GM18505 (cell line): ENCODE measurements around the gene ELP5.
A peak's percentile ranks its signal among the peaks of the same experiment; 100 is the strongest.

Source experiments
- ATAC-seq: cut with Tn5 transposase; IDR thresholded peaks from one replicate; pipeline ENCODE4 v1.9.1; 2021; ENCODE audit not compliant: unreplicated experiment
- POLR2A ChIP-seq: IDR thresholded peaks from 4 replicates; pipeline ENCODE4 v1.6.1; 2011; ENCODE audit warnings: borderline replicate concordance; ENCODE audit not compliant: insufficient read depth, insufficient read length; ENCODE audit errors: extremely low read depth

Gene ELP5, protein sequence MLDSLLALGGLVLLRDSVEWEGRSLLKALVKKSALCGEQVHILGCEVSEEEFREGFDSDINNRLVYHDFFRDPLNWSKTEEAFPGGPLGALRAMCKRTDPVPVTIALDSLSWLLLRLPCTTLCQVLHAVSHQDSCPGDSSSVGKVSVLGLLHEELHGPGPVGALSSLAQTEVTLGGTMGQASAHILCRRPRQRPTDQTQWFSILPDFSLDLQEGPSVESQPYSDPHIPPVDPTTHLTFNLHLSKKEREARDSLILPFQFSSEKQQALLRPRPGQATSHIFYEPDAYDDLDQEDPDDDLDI

DNA sequence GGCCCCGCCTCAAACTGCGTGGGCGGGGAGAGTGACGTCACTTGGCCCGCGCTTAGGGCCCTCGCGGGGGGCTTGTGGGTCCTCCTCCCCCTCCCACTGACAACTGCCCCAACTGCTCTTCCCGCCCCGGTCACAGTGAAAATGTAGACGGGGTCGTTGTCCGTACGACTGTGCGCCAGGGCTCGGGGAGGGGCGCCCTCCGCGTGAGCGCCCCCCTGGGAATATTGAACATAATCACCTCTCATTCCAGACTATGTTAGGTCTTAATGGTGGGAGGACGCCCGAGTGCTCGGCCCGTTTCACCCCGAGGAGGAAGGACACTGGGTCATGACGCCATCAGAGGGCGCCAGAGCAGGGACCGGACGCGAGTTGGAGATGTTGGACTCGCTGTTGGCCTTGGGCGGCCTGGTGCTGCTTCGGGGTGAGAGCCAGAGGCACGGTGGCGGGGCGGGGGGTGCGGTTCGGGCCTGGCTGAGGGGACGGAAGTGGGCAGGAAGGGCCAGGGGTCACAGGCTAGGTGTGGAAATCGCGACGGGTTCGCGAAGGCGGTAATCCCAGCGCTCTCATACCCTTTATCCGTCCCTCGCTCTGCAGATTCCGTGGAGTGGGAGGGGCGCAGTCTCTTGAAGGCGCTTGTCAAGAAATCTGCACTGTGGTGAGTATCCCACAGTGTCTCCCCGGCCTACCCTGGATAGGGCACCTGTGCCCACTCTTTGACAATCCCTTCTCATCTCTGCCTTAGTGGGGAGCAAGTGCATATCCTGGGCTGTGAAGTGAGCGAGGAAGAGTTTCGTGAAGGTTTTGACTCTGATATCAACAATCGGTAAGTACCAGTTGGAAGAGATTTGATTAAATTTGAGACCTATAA is at the start of gene ELP5:
TSS of gene ELP5 (plus strand) at position 40 of the 868 bp plus-strand sequence. CDS start at position 376, 336 bp downstream.
- TF ChIP-seq POLR2A, result peak; percentile 90
- peak; percentile 44 for ATAC-seq

DNA sequence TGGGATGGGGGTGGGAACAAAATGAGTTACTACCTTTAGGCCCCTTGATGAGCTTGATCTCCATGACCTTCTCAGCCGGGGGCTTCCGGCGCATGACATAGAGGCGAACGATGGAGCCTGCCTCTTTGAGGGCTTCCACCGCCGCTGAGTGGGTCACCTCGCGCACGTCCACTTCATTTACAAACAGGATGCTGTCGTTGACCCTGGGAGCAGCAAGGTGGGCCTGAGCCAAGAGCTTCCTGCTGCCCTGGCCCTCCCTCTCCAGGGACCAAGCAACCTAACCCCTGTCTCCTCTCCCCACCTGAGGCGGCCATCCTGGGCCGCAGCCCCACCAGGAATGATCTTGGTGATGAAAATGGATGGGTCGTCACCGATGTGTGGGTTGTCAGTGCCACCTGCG is 48.6 kb upstream of the ELP5 start:
- no peak for TF ChIP-seq POLR2A
- no peak for ATAC-seq

DNA sequence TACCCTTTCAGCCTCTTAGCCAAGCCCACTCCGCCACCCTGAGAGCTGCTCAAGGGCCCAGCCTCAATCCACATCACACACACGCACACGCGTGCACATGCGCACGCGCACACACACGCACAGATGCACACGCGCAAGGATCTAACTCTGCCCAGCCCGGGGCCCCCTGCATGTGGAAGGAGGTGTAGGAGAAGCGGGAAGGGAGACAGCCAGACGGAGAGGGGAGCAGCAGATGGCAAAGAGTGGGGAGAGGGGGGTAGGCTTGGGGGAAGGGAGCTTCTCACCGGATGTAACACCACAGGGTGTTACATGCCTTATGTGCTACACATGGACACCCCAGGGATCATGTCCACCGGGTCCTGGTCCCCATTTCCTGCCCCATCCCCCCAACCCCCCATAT is 47.7 kb upstream of the ELP5 start:
- TF ChIP-seq POLR2A, result no peak
- no peak for ATAC-seq

DNA sequence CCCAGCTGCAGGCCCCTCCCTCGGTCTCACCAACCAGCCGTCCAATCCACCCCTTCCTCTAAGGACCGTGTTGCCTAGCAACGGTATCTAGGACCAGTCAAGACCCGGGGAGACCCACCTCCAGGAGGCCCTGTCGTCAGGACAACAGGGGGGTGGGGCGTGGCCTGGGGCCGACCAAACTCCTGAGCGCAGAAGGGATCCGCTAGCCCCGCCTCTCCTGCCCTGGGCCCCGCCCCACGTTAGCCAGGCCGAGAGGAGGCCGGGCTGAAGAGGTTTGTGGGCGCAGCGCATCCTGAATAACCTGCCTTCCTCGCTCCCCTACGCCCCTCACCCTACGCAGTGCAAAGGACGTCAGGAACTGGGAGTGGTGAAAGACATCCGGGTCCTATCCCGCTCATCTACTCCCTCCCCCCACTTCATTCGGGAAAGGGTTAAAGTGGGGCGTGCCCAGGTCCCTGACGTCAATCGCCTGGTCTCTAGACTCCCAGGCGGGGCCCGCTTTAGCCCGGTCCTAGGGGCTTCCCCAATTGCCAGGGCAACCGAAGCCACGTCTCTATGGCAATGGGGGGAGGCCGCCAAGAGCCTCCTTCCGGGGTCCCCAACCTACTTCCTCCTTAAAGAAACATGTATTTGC is 47.1 kb upstream of the ELP5 start:
- peak; percentile 65 for ATAC-seq
- TF ChIP-seq POLR2A, result peak; percentile 43

DNA sequence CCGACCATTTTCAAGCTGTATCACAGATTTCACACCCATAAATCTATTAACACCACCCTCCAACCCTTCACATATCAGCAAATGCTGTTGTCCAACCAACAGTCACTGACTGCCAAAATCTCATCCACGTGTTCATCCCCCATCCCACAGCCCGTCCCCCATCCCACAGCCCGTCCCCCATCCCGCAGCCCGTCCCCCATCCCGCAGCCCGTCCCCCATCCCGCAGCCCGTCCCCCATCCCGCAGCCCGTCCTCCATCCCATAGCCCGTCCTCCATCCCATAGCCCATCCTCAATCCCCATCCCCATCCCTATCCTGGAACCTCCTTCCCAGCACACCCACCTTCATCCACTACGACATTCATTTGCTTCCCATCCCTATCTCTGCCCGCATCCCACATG is 46.5 kb upstream of the ELP5 start:
- ATAC-seq, result no peak
- TF ChIP-seq POLR2A, result no peak

DNA sequence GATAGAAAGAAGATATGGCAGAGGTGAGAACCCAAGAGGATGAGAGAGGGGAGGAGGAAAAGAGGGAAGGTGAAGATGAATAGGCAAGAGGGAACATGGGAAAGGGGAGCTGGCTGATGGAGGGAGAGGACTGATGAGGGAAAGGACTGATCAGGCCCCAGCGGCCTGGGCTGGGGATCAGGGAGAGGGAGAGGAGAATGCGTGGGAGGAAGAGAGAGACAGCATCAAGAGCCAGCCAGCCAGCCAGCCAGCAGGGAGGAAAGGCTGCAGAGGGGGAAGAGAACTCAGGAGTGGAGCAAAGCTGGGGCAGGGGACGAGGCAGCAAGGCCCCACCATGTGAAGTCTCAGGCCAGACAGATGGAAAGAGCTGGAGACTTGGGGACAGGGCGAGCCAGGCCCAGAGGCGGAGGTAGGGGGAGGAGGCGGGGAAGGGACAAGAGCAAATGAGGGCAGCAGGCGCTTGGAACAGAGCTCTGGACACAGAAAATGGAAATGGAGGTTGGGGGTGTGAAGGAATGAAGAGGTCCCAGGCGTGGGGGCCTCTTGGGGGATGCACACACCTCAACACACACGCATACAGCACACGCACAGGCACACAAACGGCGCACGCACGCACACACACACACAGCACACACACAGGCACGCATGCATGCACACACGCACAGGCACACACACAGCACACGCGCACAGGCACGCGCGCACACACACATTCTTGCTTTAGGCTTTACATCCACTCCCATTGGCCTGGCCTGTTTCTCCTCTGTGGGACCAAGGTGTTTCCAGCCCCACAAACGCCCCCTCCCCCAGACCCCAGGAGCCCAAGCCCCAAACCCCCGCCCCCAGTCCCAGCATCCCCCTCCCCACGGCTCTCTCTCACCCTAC is 44.7 kb upstream of the ELP5 start:
- TF ChIP-seq POLR2A, result no peak
- no peak for ATAC-seq

DNA sequence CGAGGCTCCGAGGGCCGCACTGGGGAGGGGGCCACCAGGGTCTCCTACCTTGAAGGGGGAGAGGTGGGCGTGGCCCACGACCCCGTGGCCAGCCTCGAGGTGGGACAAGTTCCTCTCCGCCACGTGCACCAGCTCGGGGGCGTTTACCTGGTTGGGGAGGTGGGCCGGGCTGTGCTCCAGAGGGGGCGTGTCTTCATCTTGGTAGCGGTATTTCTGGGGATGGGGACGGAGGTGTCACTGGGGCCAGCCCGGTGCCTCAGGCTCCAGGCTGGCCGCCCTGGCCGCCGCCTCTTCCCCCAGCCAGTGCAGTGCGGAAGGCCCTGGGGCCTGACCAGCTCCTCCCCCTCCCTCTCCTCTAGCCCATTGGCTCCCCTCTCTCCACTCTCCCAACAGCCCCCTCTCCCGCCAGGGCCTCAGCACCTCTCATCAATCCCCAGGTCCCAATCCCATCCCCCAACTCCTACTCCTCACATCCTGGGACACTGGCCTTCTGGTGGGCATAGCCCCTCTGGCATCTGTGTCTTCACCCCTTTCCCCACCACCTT is 43.9 kb upstream of the ELP5 start:
- ATAC-seq, result no peak
- TF ChIP-seq POLR2A, result no peak

DNA sequence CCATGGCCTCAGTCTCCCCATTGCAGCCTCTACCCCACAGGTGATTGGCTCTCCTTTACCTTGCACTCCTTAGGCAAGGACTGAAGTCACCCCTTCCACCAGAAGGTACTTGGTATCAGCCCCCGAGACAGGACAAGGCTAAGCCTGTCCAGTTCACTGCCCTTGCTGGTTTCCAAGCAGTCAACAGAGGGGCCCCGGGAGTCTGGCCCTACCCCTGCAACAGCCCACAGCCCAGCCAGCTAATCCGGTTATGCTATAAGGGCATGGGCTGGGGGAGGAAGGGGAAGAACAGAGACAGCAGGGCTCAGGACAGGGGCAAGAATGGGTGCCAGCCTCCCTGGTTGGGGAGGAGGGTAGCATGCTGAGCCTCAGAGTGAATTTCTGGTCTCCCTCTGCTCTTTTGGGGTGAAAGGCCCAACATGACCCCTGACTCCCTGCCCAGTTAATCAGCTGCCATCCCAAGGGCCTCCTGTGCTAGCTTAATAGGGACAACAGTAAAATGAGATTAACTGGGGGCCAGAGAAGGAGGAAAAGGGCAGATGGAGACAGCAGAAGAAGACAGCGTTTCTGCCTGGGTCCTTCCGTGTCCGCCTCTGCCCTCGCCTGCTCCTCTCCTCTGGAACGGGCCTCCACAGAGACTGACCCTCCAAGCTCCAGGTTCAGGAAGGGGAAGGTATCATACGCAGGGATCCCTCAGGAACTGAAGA is 43.1 kb upstream of the ELP5 start:
- TF ChIP-seq POLR2A, result no peak
- no peak for ATAC-seq

DNA sequence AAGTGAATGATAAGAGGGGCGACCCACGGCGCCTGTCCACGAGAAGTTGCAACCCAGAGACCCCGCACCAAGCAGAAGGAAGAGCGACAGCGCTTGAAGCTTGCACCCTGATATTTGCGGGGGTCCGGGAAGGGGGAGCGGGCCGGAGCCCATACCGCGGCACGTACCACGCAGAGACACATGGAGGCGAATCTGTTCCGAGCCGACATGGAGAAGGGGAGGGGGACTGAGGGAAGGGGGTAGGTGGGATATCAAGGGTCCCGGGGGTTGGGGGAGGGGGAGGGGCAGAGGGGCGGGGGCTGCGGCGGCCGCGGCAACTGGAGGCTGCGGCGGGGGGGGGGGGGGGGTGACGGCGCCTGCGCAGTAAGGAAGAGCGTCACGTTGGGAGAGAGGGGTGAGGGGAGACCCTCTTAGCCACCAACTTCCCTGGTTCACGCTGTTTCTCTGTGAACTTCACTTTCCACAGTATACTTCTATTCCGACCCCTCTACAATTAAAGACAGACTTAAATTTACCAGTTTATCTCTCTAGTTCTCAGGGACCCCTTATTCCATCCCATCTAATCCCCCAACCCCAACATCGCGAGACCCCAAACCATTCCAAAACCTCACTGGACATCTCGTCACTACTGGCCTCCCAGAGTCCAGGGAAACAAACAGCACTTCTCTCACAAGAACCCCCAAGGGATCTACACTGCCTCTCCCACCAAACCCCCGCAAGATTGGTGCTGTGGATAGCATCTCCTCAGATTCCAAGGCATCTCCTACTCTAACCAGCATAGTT is 40.3 kb upstream of the ELP5 start:
- no peak for ATAC-seq
- no peak for TF ChIP-seq POLR2A

DNA sequence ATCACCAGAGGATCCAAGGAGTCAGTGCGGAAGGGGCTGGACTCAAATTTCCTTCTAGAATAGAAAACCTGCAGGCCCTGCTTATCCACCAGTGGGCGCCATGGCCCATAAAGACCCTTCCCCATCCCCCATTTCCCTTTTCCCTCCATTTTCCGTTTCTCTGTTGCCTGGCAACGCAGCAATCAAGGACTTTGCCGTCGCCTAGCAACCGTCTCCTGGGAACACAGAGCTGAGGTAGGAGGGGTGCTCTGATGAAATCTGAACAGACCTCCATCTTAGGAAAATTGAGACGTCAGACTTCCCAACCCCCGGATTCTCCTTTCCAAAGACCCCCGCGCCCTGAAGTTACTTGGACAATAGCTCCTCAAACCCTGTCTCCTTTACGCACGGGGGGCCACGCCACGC is 38.1 kb upstream of the ELP5 start:
- ATAC-seq, result no peak
- no peak for TF ChIP-seq POLR2A
